Activated CD4-positive, alpha-beta T cell treated with anti-CD3 and anti-CD28 coated beads, Interleukin-10, Interleukin-2, amounts not matched to agents 100 ng/mL and 50 ng/mL, durations not matched to agents 16 hours and 8 hours (primary cell): ENCODE results near the gene DCLK1.
"Not testable (repeated sequence)": the region's sequence is repeated elsewhere in the genome, so short reads cannot be mapped to it uniquely, and the experiment has no call there.

Experiments
- DNase-seq: peaks from one replicate; pipeline ENCODE4 v3.0.0-alpha.2; 2020

DCLK1 gene

DNA sequence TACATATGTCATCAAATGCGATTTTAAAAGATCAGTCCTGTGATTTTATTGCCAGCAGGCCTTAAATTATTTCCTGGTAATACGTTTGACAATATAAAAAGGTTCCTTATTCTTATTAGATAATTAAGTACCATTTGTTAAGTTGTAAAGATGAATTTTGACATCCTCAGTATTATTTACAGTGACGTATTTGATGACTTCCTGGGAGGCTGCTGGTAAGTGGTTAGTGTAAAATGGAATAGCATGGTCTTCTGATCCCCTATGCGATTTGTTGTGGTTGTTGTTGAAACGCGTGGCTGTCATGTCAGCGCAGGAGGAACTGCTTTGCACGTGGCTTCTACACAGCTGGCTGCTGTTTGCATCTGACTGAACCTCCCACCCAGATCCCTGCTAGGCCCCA is 99.7 kb downstream of the DCLK1 start:
- no peak for DNase-seq

DNA sequence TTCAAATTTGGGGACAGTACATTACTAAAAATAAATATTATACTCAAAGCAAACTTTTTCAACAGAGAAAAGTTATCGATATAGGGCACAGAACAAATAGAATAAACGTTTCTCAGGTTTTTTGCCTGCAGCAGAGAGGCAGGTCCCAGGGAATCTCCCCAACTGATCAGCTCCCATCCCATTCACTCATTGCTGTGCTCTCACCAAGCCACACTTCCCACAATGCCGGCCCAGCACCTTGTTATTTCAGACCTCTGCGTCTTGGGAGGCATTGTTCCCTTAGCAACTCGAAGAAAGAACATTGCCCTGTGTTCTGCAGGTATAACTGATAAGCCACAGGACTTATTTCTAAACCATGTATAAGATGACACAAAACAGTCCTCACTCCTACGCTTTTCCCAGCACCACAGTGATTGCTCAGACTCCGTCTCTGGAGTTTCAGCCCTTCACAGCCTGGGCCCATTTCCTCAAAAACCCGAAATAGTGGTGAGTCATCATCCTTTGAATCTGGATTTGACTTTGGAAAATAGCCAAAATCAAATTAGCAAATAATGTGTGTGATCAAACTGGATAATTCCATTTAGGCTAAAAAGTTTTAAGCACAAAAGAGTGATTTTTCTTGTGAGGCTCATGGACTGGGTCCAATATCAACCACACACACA is 100.4 kb downstream of the DCLK1 start:
- DNase-seq, result no peak

GRCh38 chr13:36029166-36029565 is 102.0 kb downstream of the DCLK1 start:
- DNase-seq, result no peak

- DNase-seq, result no peak
Measured at GRCh38 chr13:36028359-36029025, 102.7 kb downstream of the DCLK1 start.

DNA sequence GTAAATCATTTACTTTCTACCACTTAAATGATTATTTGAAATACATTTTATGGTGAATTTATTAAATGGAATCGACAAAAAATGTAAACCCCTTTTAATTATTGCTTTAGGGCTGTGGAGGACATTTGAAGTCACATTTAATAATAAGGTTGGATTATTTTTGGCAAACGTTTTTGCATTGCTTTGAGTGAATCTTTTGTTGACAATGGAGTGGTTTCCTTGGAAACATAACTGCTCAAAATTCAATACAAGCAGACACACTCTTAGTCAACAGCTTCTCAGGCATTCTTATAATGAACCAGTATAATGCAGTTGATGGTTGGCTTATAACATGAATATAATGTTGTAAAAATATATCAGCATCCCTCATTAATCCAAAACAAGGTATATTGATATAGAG is 104.7 kb downstream of the DCLK1 start:
- DNase-seq, result no peak

DNA sequence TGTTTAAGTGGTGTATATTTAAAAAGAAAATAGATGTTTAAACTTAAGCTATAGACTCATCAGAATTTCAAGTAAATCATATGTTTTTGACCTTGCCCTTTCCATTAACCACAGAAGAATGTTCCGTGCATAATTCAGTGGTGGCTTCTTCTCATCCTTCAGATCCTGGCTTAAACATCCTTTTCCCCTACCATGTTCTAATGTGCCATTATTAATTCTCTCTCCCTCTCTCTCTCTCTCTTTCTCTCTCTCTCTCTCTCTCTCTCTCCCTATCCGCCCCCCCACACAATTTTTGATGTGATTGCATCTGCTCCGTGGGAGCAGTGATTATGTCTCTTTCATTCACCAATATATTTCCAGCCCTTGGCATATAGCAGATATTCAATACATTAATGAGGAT is 116.4 kb downstream of the DCLK1 start:
- DNase-seq, result no peak

DNA sequence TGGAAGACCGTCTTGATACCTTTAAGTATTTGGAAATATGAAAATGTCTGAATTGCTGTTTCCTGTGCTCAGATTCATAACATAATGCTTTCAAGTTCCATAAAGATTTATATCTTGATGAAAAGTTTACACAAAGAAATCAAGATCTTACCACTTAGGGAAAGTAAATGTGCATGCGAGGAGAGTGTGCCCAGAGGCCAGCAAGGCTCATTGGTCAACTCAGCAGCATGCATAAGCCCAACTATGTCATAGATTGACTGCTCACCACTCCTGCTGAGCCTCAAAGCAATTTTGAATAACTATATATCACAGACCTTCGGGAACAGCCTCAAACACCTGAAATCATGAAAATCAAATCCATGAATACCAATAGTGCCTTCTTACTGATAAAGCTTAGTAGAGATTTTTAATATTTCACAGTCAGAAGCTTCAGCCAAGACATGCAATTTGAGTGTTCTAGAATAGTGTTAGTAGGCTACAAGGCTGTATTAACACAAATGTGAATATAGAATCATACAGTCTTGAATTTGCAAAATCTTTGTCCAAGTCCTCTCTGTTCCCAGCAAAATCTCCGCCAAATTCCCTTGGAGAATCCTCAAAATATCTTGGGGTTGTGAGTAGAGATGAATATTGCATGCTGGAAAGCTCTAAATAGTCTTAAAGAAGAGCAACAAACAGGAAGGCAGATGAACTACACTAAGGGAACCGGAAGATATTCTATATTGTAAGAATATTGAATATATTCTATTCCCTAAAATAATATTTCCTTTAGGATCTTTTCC is 124.1 kb downstream of the DCLK1 start:
- no peak for DNase-seq

GRCh38 chr13:36006347-36006746 is 124.8 kb downstream of the DCLK1 start:
- no peak for DNase-seq

GRCh38 chr13:36001561-36001960 is 129.6 kb downstream of the DCLK1 start:
- DNase-seq, result no peak

DNA sequence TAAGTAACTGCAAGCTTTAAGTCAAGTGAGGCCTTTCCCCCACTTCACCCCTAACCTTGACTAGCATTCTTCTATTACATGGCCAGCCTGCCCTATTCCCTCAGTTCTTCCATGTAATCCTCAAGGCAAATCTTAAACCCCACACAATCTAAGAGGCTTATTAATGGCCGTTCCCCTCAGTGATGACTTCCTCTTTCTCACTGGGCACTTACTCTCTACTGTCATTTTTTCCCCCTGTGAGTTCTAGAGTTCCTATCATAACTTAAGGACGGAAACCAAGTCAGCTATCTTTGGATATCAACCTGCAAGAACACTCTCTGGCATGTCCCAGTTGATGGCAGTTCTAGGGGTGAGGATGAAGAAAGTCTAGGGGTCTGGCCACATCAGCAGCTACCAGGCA is 131.2 kb downstream of the DCLK1 start:
- DNase-seq, result no peak

- no peak for DNase-seq
Measured at GRCh38 chr13:35996360-35996759, 134.8 kb downstream of the DCLK1 start.

- DNase-seq, result no peak
Measured at GRCh38 chr13:35995136-35995535, 136.0 kb downstream of the DCLK1 start.

GRCh38 chr13:35994131-35994966 is 136.8 kb downstream of the DCLK1 start:
- DNase-seq, result no peak

GRCh38 chr13:35993686-35994085 is 137.5 kb downstream of the DCLK1 start:
- no peak for DNase-seq

GRCh38 chr13:35992964-35993363 is 138.2 kb downstream of the DCLK1 start:
- DNase-seq, result no peak

GRCh38 chr13:35990196-35990595 is 141.0 kb downstream of the DCLK1 start:
- no peak for DNase-seq

DNA sequence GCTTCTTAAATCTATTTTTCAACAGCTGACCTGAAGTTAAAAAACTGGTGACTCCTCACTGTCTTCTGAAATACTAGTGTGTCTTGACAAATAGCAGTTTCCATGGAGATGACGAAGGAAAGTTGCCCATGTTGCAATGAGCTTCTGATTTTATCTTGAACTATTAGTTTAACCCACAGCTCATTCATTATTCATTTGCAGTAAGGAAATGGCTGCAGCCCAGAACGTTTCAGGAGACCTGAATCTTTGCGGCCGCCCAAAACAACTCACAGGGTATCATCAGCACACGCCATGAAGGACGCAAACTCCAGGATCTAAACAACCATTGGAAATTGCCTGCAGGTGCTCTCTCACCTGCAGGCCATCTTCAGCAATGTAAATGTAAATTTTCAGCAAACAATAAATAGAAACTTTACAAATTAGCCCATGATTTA is 142.5 kb downstream of the DCLK1 start:
- DNase-seq, result no peak

- no peak for DNase-seq
Measured at GRCh38 chr13:35987572-35988513, 143.3 kb downstream of the DCLK1 start.

- no peak for DNase-seq
Measured at GRCh38 chr13:35984776-35985453, 146.3 kb downstream of the DCLK1 start.

GRCh38 chr13:35984287-35984686 is 146.9 kb downstream of the DCLK1 start:
- DNase-seq, result no peak

GRCh38 chr13:35983703-35984102 is 147.5 kb downstream of the DCLK1 start:
- DNase-seq, result not testable (repeated sequence)
